B cell (primary cell): ENCODE data around the gene ABI3BP. TPM values are rescaled to one million over a fixed set of nuclear protein-coding genes. Genes with fewer than 3 reads are reported as not detected.

ENCODE experiments used
- ATAC-seq: fragments of 200-7000 bp; cut with Tn5 transposase; one replicate; pipeline ENCODE4 v1.10.0; 2021; ENCODE audit warnings: low read depth, mild to moderate bottlenecking, moderate number of reproducible peaks, moderate library complexity
- CTCF ChIA-PET: fragments of 350-600 bp; sonication (Branson Sonifier 250); formaldehyde crosslinking; loops from one replicate; lab custom pipeline; 2021; ENCODE audit warnings: antibody characterized with exemption, inconsistent platforms; lab: Charles Lee
- POLR2A ChIA-PET: fragments of 350-600 bp; sonication (Branson Sonifier 250); formaldehyde crosslinking; loops from one replicate; lab custom pipeline; 2021; ENCODE audit warnings: antibody characterized with exemption; lab: Charles Lee
- DNase-seq: peaks from one replicate; pipeline ENCODE4 v3.0.0; 2013
- H2AFZ ChIP-seq: 2 replicates; pipeline ENCODE4 v1.6.1; 2012; ENCODE audit warnings: mild to moderate bottlenecking, low read depth, low read length; ENCODE audit not compliant: insufficient read depth, poor library complexity, severe bottlenecking
- H3K27ac ChIP-seq, 2 donors: 1 replicate in 1 of 2; 2 replicates in 1 of 2; pipeline ENCODE4 v1.5.1; 2012 to 2013; ENCODE audit warnings: low read length in 2 of 2, mild to moderate bottlenecking in 2 of 2, moderate library complexity in 1 of 2
- H3K27me3 ChIP-seq, 4 experiments: fragments of 200-600 bp in 1 of 4; sonication (generic) in 1 of 4; replicated peaks in 1 of 4; 1 replicate in 2 of 4; 2 replicates in 2 of 4; pipeline versions ENCODE4 v1.6.1 to v1.7.0; 2013 to 2016; ENCODE audit warnings: low read length in 3 of 4, mild to moderate bottlenecking in 2 of 4, mixed read lengths in 1 of 4, moderate library complexity in 1 of 4; ENCODE audit not compliant: insufficient read depth in 4 of 4, control insufficient read depth in 3 of 4; ENCODE audit errors: control extremely low read depth in 1 of 4
- H3K36me3 ChIP-seq, 2 experiments: replicated peaks in 1 of 2; 1 replicate in 1 of 2; 2 replicates in 1 of 2; pipeline versions ENCODE4 v1.6.1 to v1.7.1; 2013; ENCODE audit warnings: low read length in 1 of 2; ENCODE audit not compliant: insufficient read depth in 2 of 2, control insufficient read depth in 1 of 2; ENCODE audit errors: control extremely low read depth in 1 of 2, extremely low read depth in 1 of 2
- H3K4me1 ChIP-seq, 2 donors: fragments of 200-600 bp in 1 of 2; sonication (generic) in 1 of 2; 1 replicate in 1 of 2; 2 replicates in 1 of 2; pipeline versions ENCODE4 v1.5.1 to v1.6.1; 2013 to 2017; ENCODE audit warnings: low read length in 2 of 2; ENCODE audit not compliant: control insufficient read depth in 2 of 2, insufficient read depth in 2 of 2
- H3K4me2 ChIP-seq: replicated peaks from 2 replicates; pipeline ENCODE3; 2012; ENCODE audit warnings: mild to moderate bottlenecking, low read depth, low read length; ENCODE audit not compliant: poor library complexity, severe bottlenecking
- H3K4me3 ChIP-seq, 5 experiments: fragments of 200-600 bp in 1 of 5; sonication (generic) in 1 of 5; 1 replicate in 3 of 5; 2 replicates in 2 of 5; pipeline versions ENCODE4 v1.5.1 to v1.7.0; 2011 to 2016; ENCODE audit warnings: low read length in 4 of 5, mild to moderate bottlenecking in 4 of 5, low read depth in 2 of 5, control low read depth in 1 of 5, moderate library complexity in 1 of 5; ENCODE audit not compliant: insufficient read depth in 1 of 5; ENCODE audit errors: control extremely low read depth in 1 of 5, extremely low read depth in 1 of 5
- H3K79me2 ChIP-seq: fragments of 200-600 bp; sonication (generic); one replicate; pipeline ENCODE4 v1.6.0; 2016; ENCODE audit warnings: low read length; ENCODE audit not compliant: control insufficient read depth, insufficient read depth
- H3K9ac ChIP-seq: fragments of 200-600 bp; sonication (generic); 2 replicates; pipeline ENCODE4 v1.6.1; 2017; ENCODE audit warnings: mild to moderate bottlenecking, low read length, moderate library complexity
- H3K9me3 ChIP-seq, 3 donors: one replicate each; pipeline versions ENCODE4 v1.6.1 to v1.7.1; 2013; ENCODE audit warnings: low read length in 2 of 3; ENCODE audit not compliant: control insufficient read depth in 2 of 3, insufficient read depth in 1 of 3; ENCODE audit errors: control extremely low read depth in 1 of 3
- H4K20me1 ChIP-seq: 2 replicates; pipeline ENCODE4 v1.6.0; 2012; ENCODE audit warnings: mild to moderate bottlenecking, low read length; ENCODE audit not compliant: insufficient read depth, control insufficient read depth, poor library complexity, severe bottlenecking
- H3K27ac Mint-ChIP-seq: one replicate; pipeline ENCODE4 v1.8.0; 2021; ENCODE audit warnings: mixed read lengths
- H3K27me3 Mint-ChIP-seq: one replicate; pipeline ENCODE4 v1.8.0; 2021; ENCODE audit warnings: mixed read lengths
- H3K4me1 Mint-ChIP-seq: one replicate; pipeline ENCODE4 v1.8.0; 2021; ENCODE audit warnings: mixed read lengths
- H3K4me3 Mint-ChIP-seq: one replicate; pipeline ENCODE4 v1.8.0; 2021; ENCODE audit warnings: mixed read lengths
- H3K9me3 Mint-ChIP-seq: one replicate; pipeline ENCODE4 v1.8.0; 2022; ENCODE audit warnings: mixed read lengths; ENCODE audit not compliant: insufficient read depth
- CTCF ChIP-seq: fragments of 200-600 bp; IDR thresholded peaks from one replicate; pipeline ENCODE4 v1.8.0; 2022; ENCODE audit warnings: antibody characterized with exemption, mild to moderate bottlenecking
- EZH2 ChIP-seq: IDR thresholded peaks from 2 replicates; pipeline ENCODE4 v1.6.1; 2012; ENCODE audit warnings: borderline replicate concordance, low read depth, mild to moderate bottlenecking, moderate library complexity, low read length; ENCODE audit not compliant: insufficient read depth, poor library complexity, severe bottlenecking
- WGBS: methylation state at CpG from one replicate; pipeline ENCODE4 v1.1.5; 2013; ENCODE audit warnings: missing lambda C conversion rate; ENCODE audit not compliant: insufficient coverage; 5-methylcytosine and 5-hydroxymethylcytosine counted together
- intact Hi-C: fragments of 100-400 bp; cut with micrococcal nuclease; formaldehyde crosslinking; loops from one replicate; pipeline ENCODE4 v1.10.0; 2022
- polyA plus RNA-seq: library from polyadenylated mRNA; depleted of rRNA; stranded (reverse); fragments of >200 nt; gene quantifications from 2 replicates; pipeline ENCODE4 v1.2.3, GENCODE V29; 2012
- total RNA-seq, 2 donors: library from RNA; stranded (reverse); fragments of 120-200 nt in 1 of 2; gene quantifications; 1 replicate in 1 of 2; 2 replicates in 1 of 2; pipeline versions ENCODE4 v1.2.3 to v1.2.4, GENCODE V29; 2013 to 2022

Gene ABI3BP
- total and polyA plus RNA-seq, 2 donors (not counting 1 experiment from before 2014, with no cell fraction given): not detected

DNA sequence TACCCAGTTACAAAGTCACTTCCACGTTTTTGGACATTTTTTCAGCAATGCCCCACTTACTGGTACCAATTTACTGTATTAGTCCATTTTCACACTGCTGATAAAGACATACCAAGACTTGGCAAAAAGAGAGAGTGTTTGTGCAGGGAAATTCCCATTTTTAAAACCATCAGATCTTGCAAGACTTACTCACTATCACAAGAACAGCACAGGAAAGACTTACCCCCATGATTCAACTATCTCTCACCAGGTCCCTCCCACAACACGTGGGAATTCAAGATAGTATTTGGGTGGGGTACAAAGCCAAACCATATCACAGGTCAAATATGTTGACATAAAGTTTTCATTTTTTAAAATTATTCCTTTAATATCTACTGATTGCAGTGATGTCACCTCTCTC lies 16.2 kb upstream of the ABI3BP start:
- no peak overlapping the region for H3K4me2 ChIP-seq
- no peak overlapping the region for H3K27ac ChIP-seq
- no peak for TF ChIP-seq CTCF
- TF ChIP-seq EZH2: no peak
- peaks cover 4% of the 10 kb centered on the region for H3K9me3 Mint-ChIP-seq
- peaks cover 0 to 6% (median 2%) of the 10 kb centered on the region in 3 donors for H3K9me3 ChIP-seq
- no peaks in the 10 kb centered on the region for H3K27me3 Mint-ChIP-seq
- intact Hi-C loops: no loop called here
- H3K4me1 ChIP-seq: no peaks in the 10 kb centered on the region
- H4K20me1 ChIP-seq: no peaks in the 10 kb centered on the region
- H3K4me3 Mint-ChIP-seq: no peak overlapping the region
- no peak overlapping the region for H3K4me3 ChIP-seq
- H2AFZ ChIP-seq: no peak overlapping the region
- CTCF ChIA-PET: no interaction called here
- WGBS: 17% methylated on average over 1 of the region's 2 CpGs
- no peaks in the 10 kb centered on the region for H3K36me3 ChIP-seq
- no peak overlapping the region for H3K27ac Mint-ChIP-seq
- no peak for DNase-seq
- H3K4me1 Mint-ChIP-seq: no peaks in the 10 kb centered on the region
- no peak for ATAC-seq
- no peak overlapping the region for H3K9ac ChIP-seq
- H3K27me3 ChIP-seq: no peaks in the 10 kb centered on the region
- H3K79me2 ChIP-seq: no peaks in the 10 kb centered on the region
- POLR2A ChIA-PET: no interaction called here

DNA sequence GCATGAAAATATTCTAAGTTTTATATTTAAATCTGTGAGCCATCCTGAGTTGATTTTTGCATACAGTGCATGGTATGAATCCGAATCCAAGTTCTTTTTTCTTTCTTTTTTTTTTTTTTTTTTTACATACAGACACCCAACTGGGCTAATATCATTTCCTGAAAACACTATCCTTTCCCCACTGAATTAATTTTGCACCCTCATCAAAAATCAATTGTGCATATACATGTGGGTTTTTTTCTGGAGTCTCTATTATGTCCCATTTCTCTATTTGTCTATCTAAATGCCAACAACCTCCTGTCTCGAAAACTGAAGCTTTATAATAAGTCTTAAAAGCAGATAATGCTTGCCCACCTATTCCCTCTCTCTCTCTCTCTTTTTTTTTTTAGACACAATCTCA lies 5.9 kb upstream of the ABI3BP start:
- Mint-ChIP-seq H3K9me3 (peaks cover 5% of the 10 kb centered on the region), H3K4me3 (no peak overlapping the region), H3K27ac (no peak overlapping the region), H3K4me1 (no peaks in the 10 kb centered on the region), H3K27me3 (peaks cover 4% of the 10 kb centered on the region)
- no peaks in the 10 kb centered on the region for H3K36me3 ChIP-seq
- no peak for ATAC-seq
- intact Hi-C loops: no loop called here
- ChIA-PET CTCF (interaction anchor here (0.6 kb wide), 1 partner anchor 1304 kb away, joined by 3 read pairs; no protein-coding TSS in a partner anchor), POLR2A (no interaction called here)
- H3K4me2 ChIP-seq: no peak overlapping the region
- no peak overlapping the region for H3K4me3 ChIP-seq
- H3K9me3 ChIP-seq: no peaks in the 10 kb centered on the region
- no peaks in the 10 kb centered on the region for H3K4me1 ChIP-seq
- H4K20me1 ChIP-seq: no peaks in the 10 kb centered on the region
- no peak overlapping the region for H3K9ac ChIP-seq
- H3K27me3 ChIP-seq: no peaks in the 10 kb centered on the region
- no peak overlapping the region for H2AFZ ChIP-seq
- WGBS: no CpG with 5 or more reads among the region's 2 CpGs
- no peak for DNase-seq
- no peak overlapping the region for H3K27ac ChIP-seq
- no peak for TF ChIP-seq EZH2
- TF ChIP-seq CTCF: no peak
- no peaks in the 10 kb centered on the region for H3K79me2 ChIP-seq
